Amniotic epithelial cell (primary cell): ENCODE measurements around the gene CCNY.
A peak's percentile ranks its signal among the peaks of the same experiment; 100 is the strongest.
"Not testable (repeated sequence)": the region's sequence is repeated elsewhere in the genome, so short reads cannot be mapped to it uniquely, and the experiment has no call there.

Experiments
- DNase-seq: peaks from one replicate; pipeline ENCODE4 v3.0.0-alpha.2; 2010; ENCODE audit warnings: low read depth

Gene CCNY

GRCh38 chr10:35520996-35521395 is 184.7 kb downstream of the CCNY start:
- no peak for DNase-seq

- DNase-seq = peak; percentile 52
Measured at GRCh38 chr10:35523670-35524225, 187.4 kb downstream of the CCNY start.

GRCh38 chr10:35526746-35527145 is 190.4 kb downstream of the CCNY start:
- DNase-seq = no peak

GRCh38 chr10:35532141-35532540 is 195.8 kb downstream of the CCNY start:
- DNase-seq = no peak

GRCh38 chr10:35533565-35533964 is 197.3 kb downstream of the CCNY start:
- DNase-seq = peak; percentile 75

GRCh38 chr10:35535136-35535535 is 198.8 kb downstream of the CCNY start:
- no peak for DNase-seq

GRCh38 chr10:35536789-35537188 is 200.5 kb downstream of the CCNY start:
- no peak for DNase-seq

- DNase-seq = not testable (repeated sequence)
Measured at GRCh38 chr10:35537925-35538324, 201.6 kb downstream of the CCNY start.

GRCh38 chr10:35540296-35541164 is 204.2 kb downstream of the CCNY start:
- peak; percentile 88 for DNase-seq

- DNase-seq = no peak
Measured at GRCh38 chr10:35541720-35542119, 205.4 kb downstream of the CCNY start.

GRCh38 chr10:35542303-35542702 is 206.0 kb downstream of the CCNY start:
- DNase-seq = no peak

- DNase-seq = no peak
Measured at GRCh38 chr10:35545079-35545657, 208.9 kb downstream of the CCNY start.

- no peak for DNase-seq
Measured at GRCh38 chr10:35545878-35546590, 209.7 kb downstream of the CCNY start.

GRCh38 chr10:35546824-35547225 is 210.5 kb downstream of the CCNY start:
- peak; percentile 54 for DNase-seq

- DNase-seq = peak; percentile 25
Measured at GRCh38 chr10:35552650-35553342, 216.5 kb downstream of the CCNY start.

- DNase-seq = no peak
Measured at GRCh38 chr10:35554036-35554435, 217.7 kb downstream of the CCNY start.

- DNase-seq = no peak
Measured at GRCh38 chr10:35554461-35555056, 218.2 kb downstream of the CCNY start.

- DNase-seq = no peak
Measured at GRCh38 chr10:35555962-35556930, 219.9 kb downstream of the CCNY start.

GRCh38 chr10:35558276-35558675 is 222.0 kb downstream of the CCNY start:
- DNase-seq = no peak

- no peak for DNase-seq
Measured at GRCh38 chr10:35559416-35559815, 223.1 kb downstream of the CCNY start.
